H9 (cell line): ENCODE data around the gene TSPAN9. TPM values are rescaled to one million over a fixed set of nuclear protein-coding genes. Genes with fewer than 3 reads are reported as not detected.

Experiments used
- DNase-seq: peaks from one replicate; pipeline ENCODE4 v3.0.0-alpha.2; 2017
- H2AFZ ChIP-seq: one replicate; pipeline ENCODE4 v1.6.1; 2013; ENCODE audit warnings: mild to moderate bottlenecking, low read length, control low read depth, moderate library complexity
- H2AK5ac ChIP-seq: 2 replicates; pipeline ENCODE4 v1.6.1; 2013; ENCODE audit warnings: low read length, control low read depth, mixed read lengths; ENCODE audit not compliant: insufficient read length
- H2BK120ac ChIP-seq: one replicate; pipeline ENCODE4 v1.6.1; 2013; ENCODE audit warnings: low read depth, mild to moderate bottlenecking, low read length, control low read depth, inconsistent platforms; ENCODE audit not compliant: poor library complexity, severe bottlenecking
- H2BK12ac ChIP-seq: 2 replicates; pipeline ENCODE4 v1.6.1; 2013; ENCODE audit warnings: low read length, control low read depth, mixed read lengths, low read depth; ENCODE audit not compliant: insufficient read length
- H2BK15ac ChIP-seq: 2 replicates; pipeline ENCODE4 v1.6.1; 2013; ENCODE audit warnings: low read depth, low read length, control low read depth
- H2BK20ac ChIP-seq: one replicate; pipeline ENCODE4 v1.6.1; 2013; ENCODE audit warnings: low read depth, mild to moderate bottlenecking, low read length, control low read depth, inconsistent platforms; ENCODE audit not compliant: poor library complexity, severe bottlenecking
- H2BK5ac ChIP-seq: 2 replicates; pipeline ENCODE4 v1.6.1; 2013; ENCODE audit warnings: low read length, control low read depth, mixed read lengths; ENCODE audit not compliant: insufficient read length
- H3K14ac ChIP-seq: 2 replicates; pipeline ENCODE4 v1.6.1; 2013; ENCODE audit warnings: low read length, control low read depth; ENCODE audit not compliant: insufficient read depth
- H3K18ac ChIP-seq: 2 replicates; pipeline ENCODE4 v1.6.1; 2013; ENCODE audit warnings: low read depth, mild to moderate bottlenecking, mixed read lengths, low read length, control low read depth; ENCODE audit not compliant: insufficient read length
- H3K23ac ChIP-seq: 2 replicates; pipeline ENCODE4 v1.6.1; 2013; ENCODE audit warnings: low read length, control low read depth, mixed read lengths, low read depth; ENCODE audit not compliant: insufficient read length
- H3K23me2 ChIP-seq: 2 replicates; pipeline ENCODE4 v1.6.1; 2013; ENCODE audit warnings: low read depth, mild to moderate bottlenecking, mixed read lengths, low read length, control low read depth; ENCODE audit not compliant: insufficient read length, poor library complexity, severe bottlenecking
- H3K27ac ChIP-seq: 2 replicates; pipeline ENCODE4 v1.5.1; 2013; ENCODE audit warnings: low read length, control low read depth, mixed read lengths, low read depth; ENCODE audit not compliant: insufficient read length
- H3K27me3 ChIP-seq: 2 replicates; pipeline ENCODE4 v1.6.1; 2013; ENCODE audit warnings: low read length, control low read depth, inconsistent platforms; ENCODE audit not compliant: insufficient read depth
- H3K4ac ChIP-seq: 2 replicates; pipeline ENCODE4 v1.6.1; 2013; ENCODE audit warnings: low read depth, mild to moderate bottlenecking, control low read depth, inconsistent platforms, low read length, moderate library complexity
- H3K4me1 ChIP-seq: 2 replicates; pipeline ENCODE4 v1.6.1; 2013; ENCODE audit warnings: low read length, control low read depth, inconsistent platforms; ENCODE audit not compliant: insufficient read depth
- H3K4me2 ChIP-seq: 2 replicates; pipeline ENCODE4 v1.6.1; 2013; ENCODE audit warnings: low read length, control low read depth, mixed read lengths; ENCODE audit not compliant: insufficient read length, insufficient read depth
- H3K56ac ChIP-seq: 2 replicates; pipeline ENCODE4 v1.6.1; 2013; ENCODE audit warnings: low read depth, mild to moderate bottlenecking, mixed read lengths, low read length, control low read depth; ENCODE audit not compliant: insufficient read length
- H3K79me1 ChIP-seq: 2 replicates; pipeline ENCODE4 v1.6.1; 2013; ENCODE audit warnings: low read depth, mild to moderate bottlenecking, moderate library complexity, low read length, control low read depth, inconsistent platforms; ENCODE audit not compliant: insufficient read depth, poor library complexity, severe bottlenecking
- H3K79me2 ChIP-seq: 2 replicates; pipeline ENCODE4 v1.6.1; 2013; ENCODE audit warnings: low read length, control low read depth, inconsistent platforms; ENCODE audit not compliant: insufficient read depth
- H3K9ac ChIP-seq: 2 replicates; pipeline ENCODE4 v1.6.1; 2013; ENCODE audit warnings: low read length, control low read depth, mixed read lengths; ENCODE audit not compliant: insufficient read length; ENCODE audit errors: extremely low read depth
- H3K9me3 ChIP-seq: one replicate; pipeline ENCODE4 v1.6.1; 2013; ENCODE audit warnings: low read depth, low read length, inconsistent platforms; ENCODE audit not compliant: control insufficient read depth
- H3T11ph ChIP-seq: one replicate; pipeline ENCODE4 v1.6.1; 2013; ENCODE audit warnings: mild to moderate bottlenecking, low read length, control low read depth, inconsistent platforms
- H4K20me1 ChIP-seq: one replicate; pipeline ENCODE4 v1.6.1; 2013; ENCODE audit not compliant: control insufficient read depth, insufficient read length, insufficient read depth
- H4K5ac ChIP-seq: 2 replicates; pipeline ENCODE4 v1.6.1; 2013; ENCODE audit warnings: low read depth, mild to moderate bottlenecking, mixed read lengths, low read length, control low read depth; ENCODE audit not compliant: insufficient read length
- H4K8ac ChIP-seq: replicated peaks from 2 replicates; pipeline ENCODE4 v1.6.1; 2013; ENCODE audit warnings: low read length, control low read depth, mixed read lengths, low read depth; ENCODE audit not compliant: insufficient read length
- H4K91ac ChIP-seq: 2 replicates; pipeline ENCODE4 v1.6.1; 2013; ENCODE audit warnings: low read depth, mild to moderate bottlenecking, moderate library complexity, mixed read lengths, low read length, control low read depth; ENCODE audit not compliant: insufficient read length
- H3K27ac Mint-ChIP-seq, 3 experiments: 2 replicates in 2 of 3; 3 replicates in 1 of 3; pipeline ENCODE4 v1.8.0; 2020 to 2021; ENCODE audit warnings: mixed read lengths in 3 of 3, mild to moderate bottlenecking in 1 of 3, moderate library complexity in 1 of 3
- H3K27me3 Mint-ChIP-seq: 2 replicates; pipeline ENCODE4 v1.8.0; 2021; ENCODE audit warnings: low read depth, mild to moderate bottlenecking, moderate library complexity, mixed read lengths
- H3K36me3 Mint-ChIP-seq, 3 experiments: 2 replicates in 2 of 3; 3 replicates in 1 of 3; pipeline ENCODE4 v1.8.0; 2020 to 2021; ENCODE audit warnings: low read depth in 3 of 3, mixed read lengths in 3 of 3; ENCODE audit not compliant: insufficient read depth in 1 of 3
- H3K4me1 Mint-ChIP-seq, 2 experiments: 2 replicates each; pipeline ENCODE4 v1.8.0; 2020; ENCODE audit warnings: mixed read lengths in 2 of 2
- H3K4me3 Mint-ChIP-seq, 2 experiments: 2 replicates in 1 of 2; 3 replicates in 1 of 2; pipeline ENCODE4 v1.8.0; 2020 to 2021; ENCODE audit warnings: mild to moderate bottlenecking in 2 of 2, mixed read lengths in 2 of 2, moderate library complexity in 1 of 2
- H3K9me3 Mint-ChIP-seq, 2 experiments: 2 replicates in 1 of 2; 3 replicates in 1 of 2; pipeline ENCODE4 v1.8.0; 2020; ENCODE audit warnings: mild to moderate bottlenecking in 2 of 2, mixed read lengths in 2 of 2, moderate library complexity in 1 of 2
- WGBS: extraction: QIAGEN DNeasy Blood & Tissue Kit; methylation state at CpG from one replicate; pipeline ENCODE4 v1.1.7; 2013; ENCODE audit warnings: missing lambda C conversion rate, low lambda C conversion rate, mixed read lengths; ENCODE audit not compliant: insufficient read length; ENCODE audit errors: extremely low coverage; 5-methylcytosine and 5-hydroxymethylcytosine counted together
- total RNA-seq: library from RNA; stranded (reverse); gene quantifications from 2 replicates; pipeline ENCODE4 v1.2.1, GENCODE V29; 2021
- TF ChIP-seq, protein P1 (sequence below): fragments of 200-600 bp; sonication (generic); conservative IDR thresholded peaks from 3 replicates; pipeline ENCODE4 v1.8.0; 2021; ENCODE audit warnings: antibody characterized with exemption, mild to moderate bottlenecking

The TSPAN9 gene
- total RNA-seq, 1 experiment from 2014 or later = 19.0 TPM

DNA sequence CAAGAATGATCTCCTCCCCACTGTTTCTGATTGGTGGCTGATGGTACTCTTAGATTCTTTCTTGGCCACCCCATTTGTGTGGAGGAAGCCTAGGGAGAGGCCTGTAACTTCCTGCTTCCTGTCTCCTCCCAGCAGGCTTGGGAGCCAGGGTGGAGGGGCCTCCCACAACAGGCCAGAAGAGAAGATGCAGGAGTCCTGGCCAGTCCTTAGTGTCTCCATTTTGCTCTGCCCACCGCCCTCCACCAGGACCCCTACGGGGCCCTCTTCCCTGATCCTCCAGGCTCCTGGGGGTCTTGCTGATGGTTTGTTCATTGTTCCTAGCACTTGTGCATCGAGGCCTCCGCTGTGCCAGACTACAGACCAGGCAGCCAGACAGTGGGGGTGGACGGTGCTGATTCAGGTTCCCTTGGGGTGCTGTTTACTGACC lies 6.8 kb downstream of the TSPAN9 start:
- Mint-ChIP-seq H3K27ac (peak overlapping the region; percentile 91 to 97 (median 97)), H3K9me3 (peaks cover 3% of the 10 kb centered on the region in 2 experiments; a peak in 3 of 5 replicates), H3K27me3 (peaks cover 6% of the 10 kb centered on the region), H3K4me1 (peaks cover 48 to 55% of the 10 kb centered on the region in 2 experiments), H3K36me3 (peaks cover 11 to 22% (median 16%) of the 10 kb centered on the region in 3 experiments), H3K4me3 (peak overlapping the region; percentile 30 to 49; a peak in 3 of 5 replicates)
- Histone ChIP-seq H3K56ac (no peak overlapping the region), H3K18ac (no peak overlapping the region), H3T11ph (no peak overlapping the region), H2AK5ac (no peak overlapping the region), H3K27me3 (no peaks in the 10 kb centered on the region), H2BK15ac (no peak overlapping the region), H2AFZ (no peak overlapping the region), H3K79me2 (no peaks in the 10 kb centered on the region), H3K79me1 (no peaks in the 10 kb centered on the region), H2BK12ac (no peak overlapping the region), H4K8ac (no peak overlapping the region), H3K27ac (no peak overlapping the region), H3K9me3 (no peaks in the 10 kb centered on the region), H4K20me1 (no peaks in the 10 kb centered on the region), H3K4me2 (no peak overlapping the region), H3K23me2 (no peaks in the 10 kb centered on the region), H2BK120ac (no peak overlapping the region), H2BK20ac (no peak overlapping the region), H3K4ac (no peak overlapping the region), H4K5ac (no peak overlapping the region), H3K23ac (no peak overlapping the region), H2BK5ac (no peak overlapping the region), H4K91ac (no peak overlapping the region), H3K4me1 (peaks cover 5% of the 10 kb centered on the region; the same call in 1 of the 2 replicates), H3K14ac (no peak overlapping the region), H3K9ac (no peak overlapping the region)
- no peak for DNase-seq
- no CpG with 5 or more reads among the region's 5 CpGs for WGBS
- TF ChIP-seq, protein P1, sequence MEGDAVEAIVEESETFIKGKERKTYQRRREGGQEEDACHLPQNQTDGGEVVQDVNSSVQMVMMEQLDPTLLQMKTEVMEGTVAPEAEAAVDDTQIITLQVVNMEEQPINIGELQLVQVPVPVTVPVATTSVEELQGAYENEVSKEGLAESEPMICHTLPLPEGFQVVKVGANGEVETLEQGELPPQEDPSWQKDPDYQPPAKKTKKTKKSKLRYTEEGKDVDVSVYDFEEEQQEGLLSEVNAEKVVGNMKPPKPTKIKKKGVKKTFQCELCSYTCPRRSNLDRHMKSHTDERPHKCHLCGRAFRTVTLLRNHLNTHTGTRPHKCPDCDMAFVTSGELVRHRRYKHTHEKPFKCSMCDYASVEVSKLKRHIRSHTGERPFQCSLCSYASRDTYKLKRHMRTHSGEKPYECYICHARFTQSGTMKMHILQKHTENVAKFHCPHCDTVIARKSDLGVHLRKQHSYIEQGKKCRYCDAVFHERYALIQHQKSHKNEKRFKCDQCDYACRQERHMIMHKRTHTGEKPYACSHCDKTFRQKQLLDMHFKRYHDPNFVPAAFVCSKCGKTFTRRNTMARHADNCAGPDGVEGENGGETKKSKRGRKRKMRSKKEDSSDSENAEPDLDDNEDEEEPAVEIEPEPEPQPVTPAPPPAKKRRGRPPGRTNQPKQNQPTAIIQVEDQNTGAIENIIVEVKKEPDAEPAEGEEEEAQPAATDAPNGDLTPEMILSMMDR = no peak
